Neural cell (in vitro differentiated cells): ENCODE measurements around the gene CDH7. TPM values are rescaled to one million over a fixed set of nuclear protein-coding genes. Genes with fewer than 3 reads are reported as not detected.

Source experiments
- H2AFZ ChIP-seq: fragments of 200-600, 300-800 bp; sonication (generic), shearing (Covaris generic); 2 replicates; pipeline ENCODE4 v1.6.0; 2014; ENCODE audit warnings: low read depth, mild to moderate bottlenecking, antibody characterized with exemption, low read length, moderate library complexity
- H3F3A ChIP-seq: fragments of 200-600 bp; shearing (Covaris generic); 2 replicates; pipeline ENCODE4 v1.6.1; 2016; ENCODE audit warnings: mild to moderate bottlenecking, moderate library complexity, mixed read lengths, antibody characterized with exemption, low read length; ENCODE audit not compliant: insufficient read depth, poor library complexity, severe bottlenecking
- H3K27ac ChIP-seq: fragments of 200-600, 300-800 bp; sonication (generic), shearing (Covaris generic); 2 replicates; pipeline ENCODE4 v1.5.1; 2014; ENCODE audit warnings: mild to moderate bottlenecking, low read length, moderate library complexity
- H3K27me3 ChIP-seq: fragments of 300-800, 200-600 bp; sonication (generic), shearing (Covaris generic); 2 replicates; pipeline ENCODE4 v1.6.0; 2014; ENCODE audit warnings: mild to moderate bottlenecking, low read depth, low read length, moderate library complexity; ENCODE audit not compliant: insufficient read depth
- H3K36me3 ChIP-seq: fragments of 300-800, 200-600 bp; sonication (generic), shearing (Covaris generic); 2 replicates; pipeline ENCODE4 v1.5.1; 2014; ENCODE audit warnings: mild to moderate bottlenecking, antibody characterized with exemption, low read length, moderate library complexity; ENCODE audit not compliant: insufficient read depth
- H3K4me2 ChIP-seq: fragments of 300-800, 200-600 bp; sonication (generic), shearing (Covaris generic); 2 replicates; pipeline ENCODE4 v1.6.0; 2014; ENCODE audit warnings: mild to moderate bottlenecking, low read length
- H3K4me3 ChIP-seq: fragments of 300-800, 200-600 bp; sonication (generic), shearing (Covaris generic); 2 replicates; pipeline ENCODE4 v1.5.1; 2014; ENCODE audit warnings: mild to moderate bottlenecking, low read length, moderate library complexity
- H3K79me2 ChIP-seq: fragments of 200-600 bp; shearing (Covaris generic); replicated peaks from 2 replicates; pipeline ENCODE4 v1.6.0; 2014; ENCODE audit warnings: mild to moderate bottlenecking, low read length, moderate library complexity; ENCODE audit not compliant: insufficient read depth
- H3K9ac ChIP-seq: fragments of 300-800, 200-600 bp; sonication (generic), shearing (Covaris generic); 2 replicates; pipeline ENCODE4 v1.6.1; 2016; ENCODE audit warnings: mild to moderate bottlenecking, low read length, mixed read lengths
- H3K9me2 ChIP-seq: fragments of 200-600 bp; shearing (Covaris generic); 2 replicates; pipeline ENCODE4 v1.6.1; 2016; ENCODE audit warnings: mild to moderate bottlenecking, low read length, mixed read lengths; ENCODE audit not compliant: insufficient read depth
- H3K9me3 ChIP-seq: fragments of 200-600, 300-800 bp; sonication (generic), shearing (Covaris generic); 2 replicates; pipeline ENCODE4 v1.6.1; 2016; ENCODE audit warnings: mild to moderate bottlenecking, mixed run types, low read length, moderate library complexity, mixed read lengths
- H4K20me1 ChIP-seq: fragments of 200-600 bp; shearing (Covaris generic); 2 replicates; pipeline ENCODE4 v1.6.1; 2016; ENCODE audit warnings: mild to moderate bottlenecking, mixed run types; ENCODE audit not compliant: insufficient read depth
- EP300 ChIP-seq: fragments of 450-650 bp; conservative IDR thresholded peaks from 2 replicates; pipeline ENCODE4 v1.6.1; 2014; ENCODE audit warnings: antibody characterized with exemption, mild to moderate bottlenecking, moderate library complexity; ENCODE audit not compliant: poor library complexity, severe bottlenecking
- EZH2 ChIP-seq: fragments of 200-600, 300-800 bp; shearing (Covaris generic), sonication (generic); IDR thresholded peaks from 2 replicates; pipeline ENCODE4 v1.6.1; 2014; ENCODE audit warnings: antibody characterized with exemption, low read length, borderline replicate concordance, mild to moderate bottlenecking; ENCODE audit not compliant: insufficient read depth, poor library complexity, severe bottlenecking
- MXI1 ChIP-seq: fragments of 450-650 bp; conservative IDR thresholded peaks from 2 replicates; pipeline ENCODE4 v1.6.1; 2014; ENCODE audit warnings: antibody characterized with exemption, mild to moderate bottlenecking; ENCODE audit not compliant: poor library complexity, severe bottlenecking
- POLR2AphosphoS5 ChIP-seq: IDR thresholded peaks from 2 replicates; pipeline ENCODE4 v1.6.1; 2012
- RAD21 ChIP-seq: fragments of 450-650 bp; conservative IDR thresholded peaks from 2 replicates; pipeline ENCODE4 v1.6.1; 2014; ENCODE audit warnings: antibody characterized with exemption, mild to moderate bottlenecking, moderate library complexity
- SMC3 ChIP-seq: fragments of 450-650 bp; conservative IDR thresholded peaks from 2 replicates; pipeline ENCODE4 v1.6.1; 2014; ENCODE audit warnings: antibody characterized with exemption, mild to moderate bottlenecking, moderate library complexity; ENCODE audit not compliant: poor library complexity
- TAF1 ChIP-seq: IDR thresholded peaks from 2 replicates; pipeline ENCODE4 v1.6.1; 2012; ENCODE audit warnings: low read depth
- polyA plus RNA-seq: library from polyadenylated mRNA; depleted of rRNA; stranded (reverse); fragments of >200 nt; gene quantifications from 2 replicates; pipeline ENCODE4 v1.2.3, GENCODE V29; 2014
- TF ChIP-seq, protein P1 (sequence below): IDR thresholded peaks from 2 replicates; pipeline ENCODE4 v1.6.1; 2012; ENCODE audit warnings: borderline replicate concordance
- TF ChIP-seq, protein P2 (sequence below): fragments of 450-650 bp; IDR thresholded peaks from 2 replicates; pipeline ENCODE4 v1.5.1; 2014; ENCODE audit warnings: antibody characterized with exemption, mild to moderate bottlenecking, moderate library complexity; ENCODE audit not compliant: poor library complexity, severe bottlenecking

Gene CDH7
- polyA plus RNA-seq, 1 donor from 2014 or later, result 7.4 TPM

DNA sequence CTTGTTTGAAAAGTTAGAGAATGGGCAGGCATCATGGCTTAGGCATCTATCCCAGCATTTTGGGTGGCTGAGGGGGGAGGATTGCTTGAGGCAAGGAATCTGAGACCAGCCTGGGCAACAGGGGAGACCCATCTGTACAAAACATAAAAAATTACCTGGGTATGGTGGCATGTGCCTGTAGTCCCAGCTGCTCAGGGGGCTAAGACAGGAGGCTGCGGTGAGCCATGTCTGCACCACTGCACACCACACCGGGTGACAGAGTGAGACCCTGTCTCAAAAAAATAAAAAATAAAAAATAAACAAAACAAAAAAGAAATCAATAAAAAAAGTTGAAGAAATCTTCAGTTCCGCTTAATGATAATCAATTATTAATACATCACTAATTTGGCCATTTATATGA, 146.5 kb downstream of the CDH7 start:
- Histone ChIP-seq H3F3A (no peaks in the 10 kb centered on the region), H3K9me2 (no peaks in the 10 kb centered on the region), H4K20me1 (no peaks in the 10 kb centered on the region), H3K4me3 (no peak overlapping the region), H3K79me2 (no peaks in the 10 kb centered on the region), H3K27me3 (no peaks in the 10 kb centered on the region), H3K36me3 (no peaks in the 10 kb centered on the region), H3K9ac (no peak overlapping the region), H3K9me3 (no peaks in the 10 kb centered on the region), H3K27ac (no peak overlapping the region), H2AFZ (no peak overlapping the region), H3K4me2 (no peak overlapping the region)
- no peak for TF ChIP-seq EZH2
- TF ChIP-seq, protein P1, sequence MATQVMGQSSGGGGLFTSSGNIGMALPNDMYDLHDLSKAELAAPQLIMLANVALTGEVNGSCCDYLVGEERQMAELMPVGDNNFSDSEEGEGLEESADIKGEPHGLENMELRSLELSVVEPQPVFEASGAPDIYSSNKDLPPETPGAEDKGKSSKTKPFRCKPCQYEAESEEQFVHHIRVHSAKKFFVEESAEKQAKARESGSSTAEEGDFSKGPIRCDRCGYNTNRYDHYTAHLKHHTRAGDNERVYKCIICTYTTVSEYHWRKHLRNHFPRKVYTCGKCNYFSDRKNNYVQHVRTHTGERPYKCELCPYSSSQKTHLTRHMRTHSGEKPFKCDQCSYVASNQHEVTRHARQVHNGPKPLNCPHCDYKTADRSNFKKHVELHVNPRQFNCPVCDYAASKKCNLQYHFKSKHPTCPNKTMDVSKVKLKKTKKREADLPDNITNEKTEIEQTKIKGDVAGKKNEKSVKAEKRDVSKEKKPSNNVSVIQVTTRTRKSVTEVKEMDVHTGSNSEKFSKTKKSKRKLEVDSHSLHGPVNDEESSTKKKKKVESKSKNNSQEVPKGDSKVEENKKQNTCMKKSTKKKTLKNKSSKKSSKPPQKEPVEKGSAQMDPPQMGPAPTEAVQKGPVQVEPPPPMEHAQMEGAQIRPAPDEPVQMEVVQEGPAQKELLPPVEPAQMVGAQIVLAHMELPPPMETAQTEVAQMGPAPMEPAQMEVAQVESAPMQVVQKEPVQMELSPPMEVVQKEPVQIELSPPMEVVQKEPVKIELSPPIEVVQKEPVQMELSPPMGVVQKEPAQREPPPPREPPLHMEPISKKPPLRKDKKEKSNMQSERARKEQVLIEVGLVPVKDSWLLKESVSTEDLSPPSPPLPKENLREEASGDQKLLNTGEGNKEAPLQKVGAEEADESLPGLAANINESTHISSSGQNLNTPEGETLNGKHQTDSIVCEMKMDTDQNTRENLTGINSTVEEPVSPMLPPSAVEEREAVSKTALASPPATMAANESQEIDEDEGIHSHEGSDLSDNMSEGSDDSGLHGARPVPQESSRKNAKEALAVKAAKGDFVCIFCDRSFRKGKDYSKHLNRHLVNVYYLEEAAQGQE, result no peak
- TF ChIP-seq SMC3, result no peak
- TF ChIP-seq MXI1, result no peak
- no peak for TF ChIP-seq POLR2AphosphoS5
- TF ChIP-seq EP300, result no peak
- no peak for TF ChIP-seq TAF1
- no peak for TF ChIP-seq RAD21
- TF ChIP-seq, protein P2, sequence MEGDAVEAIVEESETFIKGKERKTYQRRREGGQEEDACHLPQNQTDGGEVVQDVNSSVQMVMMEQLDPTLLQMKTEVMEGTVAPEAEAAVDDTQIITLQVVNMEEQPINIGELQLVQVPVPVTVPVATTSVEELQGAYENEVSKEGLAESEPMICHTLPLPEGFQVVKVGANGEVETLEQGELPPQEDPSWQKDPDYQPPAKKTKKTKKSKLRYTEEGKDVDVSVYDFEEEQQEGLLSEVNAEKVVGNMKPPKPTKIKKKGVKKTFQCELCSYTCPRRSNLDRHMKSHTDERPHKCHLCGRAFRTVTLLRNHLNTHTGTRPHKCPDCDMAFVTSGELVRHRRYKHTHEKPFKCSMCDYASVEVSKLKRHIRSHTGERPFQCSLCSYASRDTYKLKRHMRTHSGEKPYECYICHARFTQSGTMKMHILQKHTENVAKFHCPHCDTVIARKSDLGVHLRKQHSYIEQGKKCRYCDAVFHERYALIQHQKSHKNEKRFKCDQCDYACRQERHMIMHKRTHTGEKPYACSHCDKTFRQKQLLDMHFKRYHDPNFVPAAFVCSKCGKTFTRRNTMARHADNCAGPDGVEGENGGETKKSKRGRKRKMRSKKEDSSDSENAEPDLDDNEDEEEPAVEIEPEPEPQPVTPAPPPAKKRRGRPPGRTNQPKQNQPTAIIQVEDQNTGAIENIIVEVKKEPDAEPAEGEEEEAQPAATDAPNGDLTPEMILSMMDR, result no peak

DNA sequence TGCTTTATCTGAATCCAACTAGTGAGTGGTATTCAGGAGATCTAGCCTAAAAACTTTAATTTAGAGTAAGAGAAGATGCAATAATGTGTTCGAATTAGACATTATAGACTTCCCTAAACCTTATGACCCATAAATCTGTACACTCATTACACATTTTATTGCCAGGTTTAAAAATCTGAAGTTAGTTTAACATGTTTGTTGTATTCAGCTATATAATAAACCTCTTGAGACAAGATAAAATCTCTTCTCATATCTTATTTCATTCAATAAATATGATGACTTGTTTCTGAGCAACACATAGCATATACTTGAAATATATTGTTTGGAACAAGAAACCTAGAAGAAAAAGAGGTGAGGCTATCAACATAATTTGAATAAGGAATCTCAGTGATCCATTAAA, 150.7 kb downstream of the CDH7 start:
- no peak overlapping the region for H3K9ac ChIP-seq
- no peaks in the 10 kb centered on the region for H4K20me1 ChIP-seq
- H3K9me2 ChIP-seq, result no peaks in the 10 kb centered on the region
- H3K27ac ChIP-seq, result no peak overlapping the region
- no peak overlapping the region for H3K4me2 ChIP-seq
- H3K4me3 ChIP-seq, result no peak overlapping the region
- no peaks in the 10 kb centered on the region for H3K27me3 ChIP-seq
- TF ChIP-seq SMC3, result no peak
- TF ChIP-seq POLR2AphosphoS5, result no peak
- TF ChIP-seq, protein P2, result no peak
- TF ChIP-seq TAF1, result no peak
- TF ChIP-seq EZH2, result no peak
- TF ChIP-seq RAD21, result no peak
- no peaks in the 10 kb centered on the region for H3K9me3 ChIP-seq
- no peaks in the 10 kb centered on the region for H3K79me2 ChIP-seq
- no peaks in the 10 kb centered on the region for H3K36me3 ChIP-seq
- H2AFZ ChIP-seq, result no peak overlapping the region
- no peaks in the 10 kb centered on the region for H3F3A ChIP-seq
